HUES48 (cell line): ENCODE measurements around the gene PAEP.

Experiments
- H3K27ac ChIP-seq: one replicate; pipeline ENCODE4 v1.7.0; 2013; ENCODE audit warnings: low read depth, low read length, inconsistent platforms
- H3K27me3 ChIP-seq: 2 replicates; pipeline ENCODE4 v1.6.1; 2013; ENCODE audit warnings: mild to moderate bottlenecking, low read length; ENCODE audit not compliant: control insufficient read depth, insufficient read depth
- H3K36me3 ChIP-seq: 2 replicates; pipeline ENCODE4 v1.6.1; 2013; ENCODE audit warnings: low read length; ENCODE audit not compliant: control insufficient read depth, insufficient read depth
- H3K4me1 ChIP-seq: 2 replicates; pipeline ENCODE4 v1.6.1; 2013; ENCODE audit warnings: mild to moderate bottlenecking, low read length; ENCODE audit not compliant: control insufficient read depth, insufficient read depth
- H3K4me3 ChIP-seq: 2 replicates; pipeline ENCODE4 v1.5.1; 2013; ENCODE audit warnings: mild to moderate bottlenecking, low read depth, low read length
- H3K9ac ChIP-seq: 2 replicates; pipeline ENCODE4 v1.6.1; 2013; ENCODE audit warnings: mild to moderate bottlenecking, low read depth, low read length, moderate library complexity
- H3K9me3 ChIP-seq: 2 replicates; pipeline ENCODE4 v1.6.1; 2013; ENCODE audit warnings: low read length; ENCODE audit not compliant: control insufficient read depth, insufficient read depth

PAEP gene

DNA sequence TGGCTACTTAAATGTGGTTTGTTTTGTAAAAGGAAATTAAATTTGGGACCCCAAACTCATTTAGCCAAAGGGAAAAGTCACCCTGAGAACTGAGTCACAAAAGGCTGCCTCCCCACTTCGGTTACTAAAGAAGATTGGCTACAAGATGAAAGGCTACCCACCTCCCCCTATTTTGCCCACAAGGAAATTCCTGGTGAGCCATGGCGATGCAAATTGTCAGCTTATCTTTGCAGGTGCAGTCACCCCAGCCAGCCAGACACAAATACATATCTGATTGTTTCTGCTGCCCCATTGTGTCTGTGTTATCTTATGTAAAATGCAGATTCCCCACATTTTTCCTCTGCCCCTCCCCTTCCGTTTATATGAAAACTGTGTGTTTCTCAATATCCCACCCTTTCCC is 8.9 kb downstream of the PAEP start:
- no peaks in the 10 kb centered on the region for H3K27me3 ChIP-seq
- peaks cover 5% of the 10 kb centered on the region; the same call in 1 of the 2 replicates for H3K9me3 ChIP-seq
- H3K4me1 ChIP-seq, result no peaks in the 10 kb centered on the region
- H3K27ac ChIP-seq, result no peak overlapping the region
- H3K9ac ChIP-seq, result no peak overlapping the region
- no peaks in the 10 kb centered on the region for H3K36me3 ChIP-seq
- H3K4me3 ChIP-seq, result no peak overlapping the region

DNA sequence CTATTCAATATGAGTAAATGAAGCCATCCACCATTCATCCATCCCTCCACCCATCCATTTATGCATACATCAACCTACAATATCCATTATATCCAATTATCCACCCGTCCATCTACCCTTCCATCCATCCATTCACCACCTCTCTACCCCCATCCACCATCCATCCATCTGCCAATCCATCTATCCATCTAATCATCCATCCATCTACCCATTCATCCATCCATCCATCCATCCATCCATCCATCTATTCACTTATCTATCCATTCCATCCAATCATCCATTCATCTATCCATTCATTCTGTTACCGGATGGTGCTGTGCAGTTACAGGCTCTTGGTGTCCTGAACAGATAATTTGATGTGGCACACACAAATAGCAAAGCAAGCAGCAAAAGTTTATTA is 10.7 kb downstream of the PAEP start:
- H3K27me3 ChIP-seq, result no peaks in the 10 kb centered on the region
- no peak overlapping the region for H3K4me3 ChIP-seq
- H3K36me3 ChIP-seq, result no peaks in the 10 kb centered on the region
- no peaks in the 10 kb centered on the region for H3K4me1 ChIP-seq
- no peak overlapping the region for H3K9ac ChIP-seq
- peaks cover 5% of the 10 kb centered on the region; the same call in 1 of the 2 replicates for H3K9me3 ChIP-seq
- no peak overlapping the region for H3K27ac ChIP-seq

GRCh38 chr9:135573124-135573523 is 11.6 kb downstream of the PAEP start:
- H3K9ac ChIP-seq, result no peak overlapping the region
- H3K4me1 ChIP-seq, result no peaks in the 10 kb centered on the region
- H3K36me3 ChIP-seq, result no peaks in the 10 kb centered on the region
- no peak overlapping the region for H3K27ac ChIP-seq
- H3K9me3 ChIP-seq, result peaks cover 5% of the 10 kb centered on the region; the same call in 1 of the 2 replicates
- no peak overlapping the region for H3K4me3 ChIP-seq
- H3K27me3 ChIP-seq, result no peaks in the 10 kb centered on the region

DNA sequence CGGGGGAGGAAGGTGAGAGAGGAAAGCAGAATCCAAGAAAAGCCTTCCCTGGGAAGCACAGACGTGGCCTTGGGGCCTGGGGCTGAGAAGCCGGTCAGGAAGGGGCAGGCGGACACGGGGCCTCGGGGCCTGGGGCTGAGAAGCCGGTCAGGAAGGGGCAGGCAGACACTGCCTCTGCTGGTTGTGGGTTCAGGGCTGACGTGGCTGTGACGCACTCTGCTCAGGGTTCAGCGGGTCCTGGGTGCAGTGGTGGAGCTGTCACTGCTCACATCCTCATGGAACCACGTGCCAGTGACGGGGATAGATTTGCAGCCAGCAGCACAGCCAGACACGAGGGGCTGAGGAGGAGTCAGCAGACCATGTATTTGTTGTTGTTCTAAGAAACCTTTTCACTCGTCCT is 12.8 kb downstream of the PAEP start:
- Histone ChIP-seq H3K4me1 (no peaks in the 10 kb centered on the region), H3K27me3 (no peaks in the 10 kb centered on the region), H3K27ac (no peak overlapping the region), H3K4me3 (no peak overlapping the region), H3K36me3 (no peaks in the 10 kb centered on the region), H3K9me3 (peaks cover 1% of the 10 kb centered on the region; the same call in 1 of the 2 replicates), H3K9ac (no peak overlapping the region)

DNA sequence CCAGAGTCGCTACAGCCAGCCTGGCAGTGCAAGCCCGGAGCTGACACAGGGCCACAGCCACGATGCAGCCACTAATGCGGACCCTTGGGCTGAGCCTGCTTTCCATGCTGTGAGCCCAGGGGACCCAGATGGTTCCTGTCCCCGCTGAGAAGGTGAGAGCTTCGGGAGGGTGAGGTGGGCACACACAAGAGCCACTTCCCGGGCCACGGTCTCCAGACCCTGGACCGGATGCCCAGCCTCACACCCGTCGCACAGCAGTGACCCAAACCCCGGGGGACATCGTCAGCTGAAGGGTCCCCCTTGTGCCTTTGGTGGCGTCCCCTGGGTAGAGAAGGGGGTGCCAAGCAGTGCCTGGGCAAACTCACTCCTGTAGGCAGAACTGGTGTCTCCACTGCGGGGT is 13.4 kb downstream of the PAEP start:
- no peaks in the 10 kb centered on the region for H3K36me3 ChIP-seq
- H3K4me3 ChIP-seq, result no peak overlapping the region
- no peaks in the 10 kb centered on the region for H3K4me1 ChIP-seq
- H3K27ac ChIP-seq, result no peak overlapping the region
- no peak overlapping the region for H3K9ac ChIP-seq
- no peaks in the 10 kb centered on the region for H3K9me3 ChIP-seq
- no peaks in the 10 kb centered on the region for H3K27me3 ChIP-seq

DNA sequence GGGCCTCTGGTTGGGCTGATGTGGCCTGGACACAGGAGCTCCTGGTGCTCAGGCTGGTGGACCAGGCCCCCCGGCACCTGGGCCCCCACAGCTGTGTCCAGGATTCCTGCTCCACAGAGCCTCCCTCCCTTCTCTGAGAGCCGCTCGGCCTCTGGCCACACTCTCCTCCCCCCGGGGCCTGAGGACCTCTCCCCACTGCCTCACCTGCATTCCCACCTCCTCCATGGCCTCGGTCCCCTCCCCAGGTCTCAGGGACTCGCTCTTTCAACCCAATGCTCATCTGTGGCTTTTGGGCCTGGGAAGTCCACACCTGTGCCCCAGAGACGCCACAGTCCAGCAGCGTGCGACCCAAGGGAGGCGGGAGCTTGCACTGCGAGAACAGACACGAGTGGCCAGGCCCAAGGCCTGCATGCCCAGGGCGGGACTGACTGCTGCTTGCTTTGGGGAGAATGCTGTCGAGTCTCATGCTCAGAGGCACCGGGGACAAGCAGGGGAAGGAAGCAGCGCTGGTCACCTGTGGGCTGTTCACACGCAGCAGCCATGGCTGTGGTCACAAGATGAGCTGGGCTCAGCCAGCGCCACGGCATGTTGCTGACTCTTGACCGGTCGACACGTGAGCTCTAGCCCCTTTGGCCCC is 14.6 kb downstream of the PAEP start:
- Histone ChIP-seq H3K27me3 (no peaks in the 10 kb centered on the region), H3K9ac (no peak overlapping the region), H3K4me3 (no peak overlapping the region), H3K9me3 (no peaks in the 10 kb centered on the region; the same call in 1 of the 2 replicates), H3K27ac (no peak overlapping the region), H3K36me3 (no peaks in the 10 kb centered on the region), H3K4me1 (no peaks in the 10 kb centered on the region)

DNA sequence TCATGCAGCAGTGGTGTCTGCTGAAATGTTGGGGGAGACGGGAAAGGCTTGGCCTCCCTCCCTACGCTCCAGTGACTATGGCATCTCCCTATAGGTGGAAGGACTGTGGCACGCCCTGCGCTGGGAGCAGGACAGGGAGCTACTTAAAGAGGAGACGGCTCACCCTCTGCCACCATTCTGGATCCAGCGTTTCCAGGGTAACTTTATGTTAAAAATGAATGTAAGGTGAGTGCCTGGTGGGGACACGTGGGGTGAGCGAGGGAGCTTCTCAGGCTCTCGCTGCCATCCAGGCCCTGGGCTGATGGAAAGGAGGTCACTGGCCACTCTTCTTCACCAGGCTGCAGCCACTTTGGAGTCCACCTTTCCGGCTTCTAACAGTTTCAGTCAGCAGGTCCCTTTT is 15.7 kb downstream of the PAEP start:
- Histone ChIP-seq H3K36me3 (no peaks in the 10 kb centered on the region), H3K27me3 (no peaks in the 10 kb centered on the region)

DNA sequence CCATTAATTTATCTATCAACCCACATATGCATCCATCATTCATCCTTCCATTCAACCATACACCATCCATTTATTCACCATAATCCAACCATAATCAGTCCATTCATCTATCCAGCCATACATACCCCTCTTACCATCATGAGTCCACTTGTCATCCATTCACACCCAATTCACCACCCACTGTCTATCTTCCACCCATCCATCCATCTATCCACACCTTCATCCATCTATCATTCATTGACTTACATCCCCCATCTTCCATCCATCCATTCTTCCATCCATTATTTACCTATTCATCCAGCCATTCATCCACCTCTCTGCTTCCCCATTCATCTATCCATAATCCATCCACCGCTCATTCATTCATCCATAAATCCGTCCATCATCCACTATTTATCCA is 17.8 kb downstream of the PAEP start:
- no peak overlapping the region for H3K4me3 ChIP-seq
- H3K9me3 ChIP-seq, result no peaks in the 10 kb centered on the region; the same call in 1 of the 2 replicates
- H3K36me3 ChIP-seq, result no peaks in the 10 kb centered on the region
- H3K9ac ChIP-seq, result no peak overlapping the region
- H3K4me1 ChIP-seq, result no peaks in the 10 kb centered on the region
- no peaks in the 10 kb centered on the region for H3K27me3 ChIP-seq
- no peak overlapping the region for H3K27ac ChIP-seq

More for the DNA sequence above, 15.7 kb downstream of the PAEP start:
- no peak overlapping the region for H3K27ac ChIP-seq
- no peaks in the 10 kb centered on the region; the same call in 1 of the 2 replicates for H3K9me3 ChIP-seq
- no peak overlapping the region for H3K4me3 ChIP-seq
- no peaks in the 10 kb centered on the region for H3K4me1 ChIP-seq
- no peak overlapping the region for H3K9ac ChIP-seq

GRCh38 chr9:135579889-135580660 is 18.5 kb downstream of the PAEP start:
- no peaks in the 10 kb centered on the region; the same call in 1 of the 2 replicates for H3K9me3 ChIP-seq
- no peaks in the 10 kb centered on the region for H3K36me3 ChIP-seq
- no peak overlapping the region for H3K4me3 ChIP-seq
- no peak overlapping the region for H3K9ac ChIP-seq
- H3K27ac ChIP-seq, result no peak overlapping the region
- H3K4me1 ChIP-seq, result no peaks in the 10 kb centered on the region
- H3K27me3 ChIP-seq, result no peaks in the 10 kb centered on the region

DNA sequence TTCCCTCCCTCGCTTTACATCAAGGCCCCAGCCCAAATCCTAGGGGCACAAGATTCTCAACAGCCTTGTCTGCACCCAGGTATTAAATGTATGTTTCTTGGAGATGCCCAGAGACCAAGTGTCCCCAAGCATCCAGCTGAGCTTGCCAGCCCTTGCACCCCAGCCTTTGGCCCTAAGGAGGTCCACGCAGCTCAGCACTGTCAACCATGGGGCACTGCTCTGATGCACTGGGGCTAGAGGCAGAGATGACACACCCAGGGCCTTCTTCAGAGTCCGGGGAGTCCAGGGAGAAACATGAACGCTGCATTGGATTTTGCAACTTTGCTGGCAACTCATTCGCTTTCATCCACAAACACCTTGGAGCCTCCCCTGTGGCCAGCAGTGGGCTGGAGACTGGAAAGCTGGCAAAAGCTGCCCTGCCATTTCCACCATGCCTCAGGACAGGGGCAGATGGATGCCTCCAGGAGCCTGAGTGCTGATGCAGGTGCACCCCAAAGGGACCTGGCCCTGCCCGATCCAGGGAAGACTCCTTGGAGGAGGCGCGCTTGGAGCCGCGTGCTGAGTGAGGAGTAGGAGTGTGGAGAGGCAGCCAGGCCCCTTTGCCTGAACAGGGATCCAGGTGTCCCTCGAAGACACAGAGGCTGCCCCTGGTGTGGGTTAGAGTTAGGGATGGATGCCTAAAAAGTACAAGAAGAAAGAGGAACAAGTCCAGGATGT is 19.3 kb downstream of the PAEP start:
- Histone ChIP-seq H3K4me1 (no peaks in the 10 kb centered on the region), H3K36me3 (no peaks in the 10 kb centered on the region), H3K27ac (no peak overlapping the region), H3K4me3 (no peak overlapping the region), H3K9me3 (no peaks in the 10 kb centered on the region; the same call in 1 of the 2 replicates), H3K9ac (no peak overlapping the region), H3K27me3 (no peaks in the 10 kb centered on the region)
